ENCODE results near the gene STIM2.

DNA sequence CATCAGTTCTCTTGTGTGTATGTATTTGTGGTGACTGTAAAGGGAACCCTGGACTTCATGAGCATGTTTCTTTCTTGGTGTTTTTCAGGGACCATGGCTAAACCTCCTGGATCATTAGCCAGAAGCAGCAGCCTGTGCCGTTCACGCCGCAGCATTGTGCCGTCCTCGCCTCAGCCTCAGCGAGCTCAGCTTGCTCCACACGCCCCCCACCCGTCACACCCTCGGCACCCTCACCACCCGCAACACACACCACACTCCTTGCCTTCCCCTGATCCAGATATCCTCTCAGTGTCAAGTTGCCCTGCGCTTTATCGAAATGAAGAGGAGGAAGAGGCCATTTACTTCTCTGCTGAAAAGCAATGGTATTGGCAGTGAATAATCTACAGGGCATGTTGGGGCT is 157.0 kb downstream of the STIM2 start:
- TF ChIP-seq TAF1 (IDR thresholded peaks at IDR 0.05; ENCODE audit: low read depth): no peak
- no peak for TF ChIP-seq EP300 (IDR thresholded peaks at IDR 0.05; ENCODE audit: borderline replicate concordance)
- no peak for TF ChIP-seq CEBPB (IDR thresholded peaks at IDR 0.05)
- TF ChIP-seq MAX (IDR thresholded peaks at IDR 0.05): no peak
- TF ChIP-seq, protein P1, sequence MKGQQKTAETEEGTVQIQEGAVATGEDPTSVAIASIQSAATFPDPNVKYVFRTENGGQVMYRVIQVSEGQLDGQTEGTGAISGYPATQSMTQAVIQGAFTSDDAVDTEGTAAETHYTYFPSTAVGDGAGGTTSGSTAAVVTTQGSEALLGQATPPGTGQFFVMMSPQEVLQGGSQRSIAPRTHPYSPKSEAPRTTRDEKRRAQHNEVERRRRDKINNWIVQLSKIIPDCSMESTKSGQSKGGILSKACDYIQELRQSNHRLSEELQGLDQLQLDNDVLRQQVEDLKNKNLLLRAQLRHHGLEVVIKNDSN (IDR thresholded peaks at IDR 0.05): no peak
